Measurements from ENCODE around the gene CTBP1.

The CTBP1 gene

DNA sequence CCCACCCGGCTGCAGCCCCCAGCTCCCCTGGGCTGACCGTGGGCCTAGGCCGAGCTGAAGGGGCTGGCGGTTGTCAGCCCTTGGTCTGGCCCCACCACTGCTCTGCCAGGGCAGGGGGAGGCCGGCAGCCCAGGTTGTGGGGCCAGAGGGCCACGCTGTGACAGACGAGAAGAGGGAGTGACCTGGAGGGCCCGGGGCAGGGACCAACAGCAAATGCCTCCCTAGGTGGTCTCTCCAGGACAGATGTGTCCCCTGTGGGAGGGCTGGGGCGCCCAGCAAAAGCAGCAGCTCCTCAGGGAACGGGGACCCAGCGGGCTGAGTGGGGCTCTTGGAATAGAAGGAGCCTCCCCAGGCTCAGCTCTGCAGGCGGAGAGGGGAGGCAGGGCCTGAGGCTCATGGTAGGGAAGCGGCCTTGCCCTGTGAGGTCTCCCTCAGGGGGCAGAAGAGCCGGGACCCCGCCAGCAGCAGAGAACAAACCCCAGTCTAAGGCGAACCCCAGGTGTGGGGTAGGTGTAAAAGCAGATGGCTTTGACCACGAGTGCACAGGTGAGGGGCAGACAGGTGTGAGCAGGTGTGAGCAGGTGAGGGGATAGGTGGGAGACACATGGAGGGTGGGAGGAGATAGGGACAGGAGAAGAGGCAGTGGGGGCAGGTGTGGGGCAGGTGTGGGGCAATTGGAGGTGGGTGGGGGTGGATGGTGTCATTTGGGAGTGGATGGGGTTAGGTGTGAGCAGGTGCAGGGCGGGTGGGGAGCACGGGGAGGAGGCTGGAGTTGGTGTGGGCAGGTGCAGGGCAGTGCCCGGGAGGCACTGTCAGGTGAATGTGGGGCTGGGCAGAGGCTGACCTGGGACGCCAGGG lies 42.4 kb downstream of the CTBP1 start:
- Mint-ChIP-seq H3K27ac (no peak overlapping the region), H3K4me3 (no peak overlapping the region)

DNA sequence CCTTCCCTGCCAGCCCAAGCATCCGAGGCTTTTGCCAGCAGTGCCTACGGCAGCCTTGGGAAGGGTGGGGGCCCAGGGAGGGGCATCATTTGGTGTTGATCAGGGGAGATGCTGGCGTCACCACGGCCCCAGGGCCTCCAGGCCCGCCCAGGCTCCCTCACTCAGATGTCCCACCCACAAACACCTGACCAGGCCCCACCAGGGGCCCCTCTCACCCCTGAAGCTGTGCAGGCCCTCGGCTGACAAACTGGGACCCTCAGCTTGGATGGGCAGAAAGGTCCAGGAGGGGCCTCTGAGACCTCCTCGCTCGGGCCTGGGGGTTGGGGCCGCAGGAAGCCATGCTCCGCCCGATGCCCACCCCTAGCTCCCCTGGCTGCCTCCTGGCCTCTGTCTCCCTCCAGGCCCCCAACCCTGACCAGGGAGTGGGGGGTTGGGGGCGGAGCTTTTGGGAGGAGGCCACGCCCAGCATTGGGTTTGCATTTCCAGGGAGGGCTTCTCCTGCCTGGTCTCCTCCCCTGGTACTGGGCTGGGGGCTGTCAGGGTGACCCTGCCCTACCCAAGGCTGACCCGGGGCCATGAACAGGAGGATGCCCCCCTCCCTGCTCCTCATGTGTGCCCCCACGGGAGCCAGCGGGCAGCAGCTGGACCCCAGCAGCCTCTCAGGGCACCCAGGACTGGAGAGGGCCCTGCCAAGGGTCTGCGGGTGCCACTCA lies 43.2 kb downstream of the CTBP1 start:
- peaks cover 33% of the 10 kb centered on the region for H3K4me1 Mint-ChIP-seq (ENCODE audit: low read depth)
- no peak overlapping the region for H3K4me3 Mint-ChIP-seq
- no peaks in the 10 kb centered on the region for H3K9me3 Mint-ChIP-seq
- no peak overlapping the region for H3K27ac Mint-ChIP-seq
- peaks cover 37% of the 10 kb centered on the region for H3K36me3 Mint-ChIP-seq (ENCODE audit: low read depth)
- intact Hi-C loops (cut with micrococcal nuclease) = no loop called here
- H3K27me3 Mint-ChIP-seq = peaks cover 19% of the 10 kb centered on the region

More for the DNA sequence above, 42.4 kb downstream of the CTBP1 start:
- H3K9me3 Mint-ChIP-seq = no peaks in the 10 kb centered on the region
- intact Hi-C loops (cut with micrococcal nuclease) = no loop called here
- H3K36me3 Mint-ChIP-seq (ENCODE audit: low read depth) = peaks cover 45% of the 10 kb centered on the region
- H3K27me3 Mint-ChIP-seq = peaks cover 14% of the 10 kb centered on the region
- H3K4me1 Mint-ChIP-seq (ENCODE audit: low read depth) = peaks cover 26% of the 10 kb centered on the region

DNA sequence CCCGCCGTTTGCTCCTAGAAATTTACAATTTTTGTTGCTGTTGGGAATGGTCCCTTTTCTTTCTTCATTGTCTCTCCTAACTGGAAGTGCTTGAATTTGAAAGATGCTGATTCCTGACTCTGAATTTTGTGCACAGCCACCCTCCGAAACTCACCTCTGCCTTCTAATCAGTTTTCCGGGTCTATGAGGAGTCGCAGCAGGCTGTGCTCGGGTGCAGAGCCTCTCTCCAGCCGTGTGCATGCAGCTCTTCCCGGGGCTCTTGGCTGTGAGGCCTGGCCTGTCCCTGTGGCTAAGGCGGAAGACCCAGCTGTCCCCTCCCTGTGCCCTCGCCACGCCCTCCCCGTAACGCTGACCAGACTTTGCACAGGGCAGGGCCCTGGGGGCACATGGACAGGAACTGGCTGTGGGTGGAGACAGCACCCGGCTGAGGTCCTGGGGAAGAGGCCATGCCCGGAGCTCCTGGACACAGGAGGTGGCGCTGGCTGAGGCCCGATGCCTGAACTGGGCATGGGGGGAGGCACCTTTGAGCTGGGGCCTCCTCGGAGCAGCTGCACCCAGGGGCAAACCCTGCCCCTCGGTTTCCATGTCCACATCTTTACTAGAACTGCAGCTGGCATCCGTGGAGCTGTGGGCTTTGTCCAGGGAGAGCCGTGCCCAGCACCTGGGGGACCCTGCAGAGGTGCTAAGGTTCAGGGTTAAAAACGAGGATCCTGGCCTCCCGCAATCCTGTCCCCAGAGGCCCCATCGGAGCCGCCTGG lies 43.9 kb downstream of the CTBP1 start:
- Mint-ChIP-seq H3K9me3 (no peaks in the 10 kb centered on the region), H3K4me1 (ENCODE audit: low read depth) (peaks cover 40% of the 10 kb centered on the region), H3K36me3 (ENCODE audit: low read depth) (peaks cover 29% of the 10 kb centered on the region), H3K4me3 (no peak overlapping the region), H3K27me3 (peaks cover 26% of the 10 kb centered on the region), H3K27ac (no peak overlapping the region)
- intact Hi-C loops (cut with micrococcal nuclease) = no loop called here

DNA sequence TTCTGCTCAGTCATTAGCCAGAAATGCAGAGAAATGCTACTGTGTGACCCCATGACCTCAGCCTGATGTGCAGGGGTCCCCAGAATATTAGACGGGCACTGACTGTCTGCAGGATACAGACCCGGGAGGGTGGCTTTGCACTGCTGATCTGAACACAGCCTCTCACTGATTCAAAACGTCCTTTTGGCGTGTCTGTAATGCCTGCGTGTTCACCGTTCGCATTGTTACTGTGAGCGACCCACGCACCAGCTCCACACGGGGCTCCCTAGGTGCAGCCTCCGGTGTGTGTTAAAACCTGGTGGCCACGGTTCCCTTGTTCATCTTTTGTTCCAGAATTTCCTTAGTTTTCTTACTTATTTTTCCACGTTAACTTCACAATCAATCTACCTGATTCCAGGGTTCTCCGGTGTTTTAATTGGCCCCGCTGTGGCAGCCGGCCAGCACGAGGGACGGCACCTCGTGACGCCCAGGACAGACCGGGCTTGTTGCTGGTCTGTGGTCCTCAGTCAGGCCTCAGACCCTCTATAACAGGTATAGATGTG lies 44.6 kb downstream of the CTBP1 start:
- Mint-ChIP-seq H3K27ac (no peak overlapping the region), H3K27me3 (peaks cover 30% of the 10 kb centered on the region), H3K9me3 (no peaks in the 10 kb centered on the region), H3K4me3 (no peak overlapping the region), H3K4me1 (ENCODE audit: low read depth) (peaks cover 42% of the 10 kb centered on the region), H3K36me3 (ENCODE audit: low read depth) (peaks cover 23% of the 10 kb centered on the region)
- intact Hi-C loops (cut with micrococcal nuclease) = no loop called here

DNA sequence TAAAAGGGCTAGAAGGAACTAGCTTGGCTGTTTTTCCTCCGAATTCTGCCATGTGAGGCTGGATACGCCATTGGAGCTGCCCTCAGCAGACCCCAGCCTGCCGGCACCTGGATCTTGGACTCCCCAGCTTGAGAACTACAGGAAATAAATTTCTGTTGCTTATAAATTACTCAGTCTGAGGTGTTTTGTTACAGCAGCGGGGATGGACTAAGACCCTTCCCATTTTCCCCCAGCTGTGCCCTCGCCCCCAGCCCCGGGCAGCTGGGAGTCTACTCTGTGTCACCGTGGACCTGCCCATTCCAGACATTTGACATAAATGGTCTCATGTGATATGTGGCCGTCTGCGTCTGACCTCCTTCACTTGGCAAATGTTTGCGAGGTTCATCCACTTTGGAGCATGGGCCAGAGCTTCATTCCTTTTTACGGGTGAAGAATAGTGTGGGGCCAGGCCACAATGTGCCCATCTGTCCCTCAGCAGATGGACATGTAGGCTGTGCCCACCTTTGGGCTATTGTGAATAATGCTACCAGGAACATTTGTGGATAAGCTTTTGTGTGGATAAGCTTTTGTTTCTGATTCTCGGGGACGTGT lies 45.8 kb downstream of the CTBP1 start:
- H3K27me3 Mint-ChIP-seq = peaks cover 30% of the 10 kb centered on the region
- no peak overlapping the region for H3K27ac Mint-ChIP-seq
- H3K4me1 Mint-ChIP-seq (ENCODE audit: low read depth) = peaks cover 34% of the 10 kb centered on the region
- no peaks in the 10 kb centered on the region for H3K9me3 Mint-ChIP-seq
- intact Hi-C loops (cut with micrococcal nuclease) = no loop called here
- H3K4me3 Mint-ChIP-seq = no peak overlapping the region
- H3K36me3 Mint-ChIP-seq (ENCODE audit: low read depth) = peaks cover 13% of the 10 kb centered on the region

DNA sequence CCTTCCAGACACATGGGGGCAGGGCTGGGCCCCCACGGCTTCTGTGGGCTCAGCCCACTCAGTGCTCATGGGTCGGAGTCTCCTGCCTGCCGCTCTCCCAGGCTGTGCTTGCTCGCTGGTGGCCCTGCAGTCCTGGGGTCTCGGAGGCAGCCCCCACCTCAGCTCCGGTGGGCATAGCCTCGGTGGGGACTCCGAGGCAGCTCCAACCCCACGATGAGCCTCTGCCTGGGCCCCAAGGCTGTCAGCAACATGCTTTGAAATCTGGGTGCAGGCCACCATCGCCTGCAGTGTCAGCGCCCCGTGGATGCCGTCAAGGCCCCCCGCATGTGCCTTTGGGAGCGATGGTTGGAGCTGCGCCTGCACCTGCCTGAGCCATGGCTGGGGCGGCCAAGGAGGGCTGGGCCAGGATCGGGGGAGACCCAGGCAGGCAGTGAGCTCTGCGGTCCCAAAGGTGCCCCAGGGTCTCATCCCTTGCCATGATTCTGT lies 46.4 kb downstream of the CTBP1 start:
- Mint-ChIP-seq H3K27ac (peak overlapping the region; percentile 39), H3K4me3 (no peak overlapping the region)
- intact Hi-C loops (cut with micrococcal nuclease) = no loop called here

DNA sequence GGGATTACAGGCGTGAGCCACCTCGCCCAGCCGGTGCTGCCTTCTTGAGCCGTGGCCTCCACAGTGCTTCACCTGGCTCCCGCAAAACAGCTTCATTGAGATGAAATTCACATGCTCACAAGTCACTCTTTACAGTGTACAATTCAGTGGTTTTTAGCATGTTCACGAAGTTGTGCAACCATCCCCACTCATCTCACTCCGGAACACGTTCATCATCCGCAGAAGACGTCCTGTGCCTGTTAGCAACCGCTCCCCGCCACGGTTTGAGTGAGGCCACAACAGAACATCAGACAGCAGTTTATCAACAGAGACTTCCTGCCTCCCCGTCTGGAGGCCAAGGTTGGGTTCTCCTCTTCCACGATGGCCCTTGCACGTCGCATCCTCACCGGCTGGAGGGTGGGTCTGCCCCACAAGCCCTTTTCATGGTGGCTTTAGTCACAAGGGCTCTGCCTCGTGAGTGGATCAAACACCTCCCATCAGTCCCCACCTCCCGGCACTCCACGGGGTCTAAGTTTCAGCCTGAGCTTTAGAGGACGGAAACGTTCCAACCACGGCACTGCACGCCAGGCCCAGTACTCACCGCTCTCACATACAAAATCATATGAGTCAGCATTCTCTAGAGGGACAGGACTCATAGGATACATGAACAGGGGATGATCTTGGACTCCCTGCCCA lies 46.9 kb downstream of the CTBP1 start:
- Mint-ChIP-seq H3K27me3 (peaks cover 30% of the 10 kb centered on the region), H3K4me3 (peak overlapping the region; percentile 10), H3K36me3 (ENCODE audit: low read depth) (peaks cover 13% of the 10 kb centered on the region), H3K27ac (peak overlapping the region; percentile 39), H3K4me1 (ENCODE audit: low read depth) (peaks cover 34% of the 10 kb centered on the region), H3K9me3 (no peaks in the 10 kb centered on the region)
- intact Hi-C loops (cut with micrococcal nuclease) = no loop called here

More for the DNA sequence above, 46.4 kb downstream of the CTBP1 start:
- H3K4me1 Mint-ChIP-seq (ENCODE audit: low read depth) = peaks cover 34% of the 10 kb centered on the region
- H3K36me3 Mint-ChIP-seq (ENCODE audit: low read depth) = peaks cover 13% of the 10 kb centered on the region
- H3K9me3 Mint-ChIP-seq = no peaks in the 10 kb centered on the region
- H3K27me3 Mint-ChIP-seq = peaks cover 30% of the 10 kb centered on the region

DNA sequence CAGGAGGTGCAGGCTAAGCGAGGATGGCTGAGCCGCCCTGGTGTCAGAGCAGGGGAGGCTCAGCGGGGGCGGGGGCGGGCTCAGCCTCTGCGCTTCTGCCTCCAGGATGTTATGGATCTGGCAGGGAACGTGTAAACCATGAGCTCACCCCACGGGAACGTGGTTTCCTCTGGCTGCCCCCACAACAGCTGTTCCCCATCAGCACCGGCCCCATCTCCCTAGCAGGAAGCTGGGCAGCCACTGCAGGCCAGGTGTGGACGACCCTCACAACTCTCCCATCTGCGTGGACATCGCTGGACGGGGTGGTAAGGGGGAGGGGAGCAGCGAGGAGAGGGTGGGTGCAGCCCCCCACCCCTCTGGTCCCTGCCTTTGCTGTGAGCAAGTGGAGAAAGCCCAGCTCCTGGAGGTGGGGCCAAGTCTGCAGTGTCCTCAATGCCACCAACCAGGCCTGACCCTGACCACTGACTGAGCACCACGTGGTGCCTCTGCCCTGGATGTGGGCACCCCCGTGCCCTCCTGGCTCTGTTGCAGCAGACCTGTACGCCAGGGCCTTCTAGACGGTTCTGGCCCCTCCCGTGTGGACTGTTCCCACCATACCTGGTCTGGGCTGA lies 48.4 kb downstream of the CTBP1 start:
- no peak overlapping the region for H3K4me3 Mint-ChIP-seq
- H3K9me3 Mint-ChIP-seq = no peaks in the 10 kb centered on the region
- peaks cover 8% of the 10 kb centered on the region for H3K36me3 Mint-ChIP-seq (ENCODE audit: low read depth)
- peaks cover 30% of the 10 kb centered on the region for H3K27me3 Mint-ChIP-seq
- peaks cover 34% of the 10 kb centered on the region for H3K4me1 Mint-ChIP-seq (ENCODE audit: low read depth)
- intact Hi-C loops (cut with micrococcal nuclease) = no loop called here
- H3K27ac Mint-ChIP-seq = no peak overlapping the region

DNA sequence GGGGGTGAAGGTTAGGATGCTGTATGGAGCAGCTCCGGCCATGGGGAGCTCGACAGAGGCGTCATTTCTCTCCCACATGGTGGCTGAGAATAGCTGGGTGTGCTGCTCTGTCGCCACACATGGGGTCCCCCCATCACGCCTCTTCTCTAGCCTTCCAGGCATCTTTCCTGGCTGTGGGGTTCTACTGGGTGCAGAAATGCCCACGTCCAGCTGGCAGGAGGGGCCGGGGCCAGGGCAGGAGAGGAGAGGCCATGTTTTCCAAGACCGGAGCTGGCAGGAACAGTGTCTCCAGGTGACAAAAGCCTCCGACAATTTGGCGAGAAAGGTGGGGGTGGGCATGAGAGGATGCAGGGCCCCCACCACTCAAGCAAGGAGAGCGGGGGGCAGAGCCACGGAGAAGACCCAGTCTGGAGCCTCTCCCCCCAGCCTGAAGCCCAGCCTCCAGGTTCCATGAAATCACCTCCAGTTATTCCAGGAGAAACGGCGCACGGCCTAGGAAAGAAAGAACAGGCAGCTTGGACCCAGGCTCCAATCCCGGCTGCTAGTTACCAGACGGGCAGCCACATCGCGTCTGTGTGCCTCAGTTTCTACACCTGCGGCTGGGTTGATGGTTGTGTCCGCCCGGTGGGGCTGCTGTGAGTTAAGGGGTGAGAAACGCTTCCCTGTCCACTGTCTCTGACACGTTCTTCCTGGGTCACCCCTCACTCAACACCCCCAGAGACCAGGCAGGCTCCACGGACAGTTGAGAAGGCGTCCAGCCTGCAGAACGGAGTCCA lies 49.2 kb downstream of the CTBP1 start:
- no peak overlapping the region for H3K4me3 Mint-ChIP-seq
- peaks cover 30% of the 10 kb centered on the region for H3K27me3 Mint-ChIP-seq
- H3K27ac Mint-ChIP-seq = no peak overlapping the region
- peaks cover 3% of the 10 kb centered on the region for H3K36me3 Mint-ChIP-seq (ENCODE audit: low read depth)
- H3K9me3 Mint-ChIP-seq = no peaks in the 10 kb centered on the region
- intact Hi-C loops (cut with micrococcal nuclease) = no loop called here
- peaks cover 30% of the 10 kb centered on the region for H3K4me1 Mint-ChIP-seq (ENCODE audit: low read depth)

DNA sequence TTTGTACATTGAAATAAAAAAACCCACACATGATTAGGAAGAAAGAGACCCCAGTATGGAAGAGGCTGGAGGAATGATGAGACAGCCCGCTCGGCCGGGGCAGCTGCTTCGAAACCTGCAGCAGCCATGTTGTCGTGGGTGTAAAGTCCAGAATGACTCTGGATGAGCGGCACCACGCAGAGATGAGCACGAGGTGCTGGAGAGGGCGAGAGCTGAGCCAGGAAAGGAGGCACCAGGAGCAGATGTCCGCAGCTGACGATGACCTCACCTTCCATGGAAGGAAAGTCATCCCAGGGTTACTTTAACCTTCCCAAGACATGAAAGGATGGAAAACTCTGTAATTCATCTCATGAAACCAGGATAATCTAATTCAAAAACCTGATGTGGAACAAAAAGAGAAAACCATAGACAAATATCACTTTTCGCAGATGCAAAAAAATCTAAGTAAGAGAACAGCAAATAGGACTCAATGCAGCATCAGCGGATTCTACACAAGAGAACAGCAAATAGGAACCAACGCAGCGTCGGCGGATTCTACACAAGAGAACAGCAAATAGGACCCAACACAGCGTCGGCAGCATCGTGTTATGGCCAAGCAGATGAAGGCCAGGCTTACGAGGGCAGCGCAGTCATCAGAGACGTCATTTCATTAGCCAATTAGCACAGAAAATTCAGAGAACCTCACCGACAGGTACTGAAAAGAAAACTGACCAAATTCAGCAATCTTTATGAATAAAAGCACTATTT lies 50.7 kb downstream of the CTBP1 start:
- Mint-ChIP-seq H3K27me3 (peaks cover 29% of the 10 kb centered on the region), H3K27ac (no peak overlapping the region), H3K9me3 (no peaks in the 10 kb centered on the region), H3K36me3 (ENCODE audit: low read depth) (no peaks in the 10 kb centered on the region), H3K4me1 (ENCODE audit: low read depth) (peaks cover 27% of the 10 kb centered on the region), H3K4me3 (no peak overlapping the region)
- intact Hi-C loops (cut with micrococcal nuclease) = no loop called here

DNA sequence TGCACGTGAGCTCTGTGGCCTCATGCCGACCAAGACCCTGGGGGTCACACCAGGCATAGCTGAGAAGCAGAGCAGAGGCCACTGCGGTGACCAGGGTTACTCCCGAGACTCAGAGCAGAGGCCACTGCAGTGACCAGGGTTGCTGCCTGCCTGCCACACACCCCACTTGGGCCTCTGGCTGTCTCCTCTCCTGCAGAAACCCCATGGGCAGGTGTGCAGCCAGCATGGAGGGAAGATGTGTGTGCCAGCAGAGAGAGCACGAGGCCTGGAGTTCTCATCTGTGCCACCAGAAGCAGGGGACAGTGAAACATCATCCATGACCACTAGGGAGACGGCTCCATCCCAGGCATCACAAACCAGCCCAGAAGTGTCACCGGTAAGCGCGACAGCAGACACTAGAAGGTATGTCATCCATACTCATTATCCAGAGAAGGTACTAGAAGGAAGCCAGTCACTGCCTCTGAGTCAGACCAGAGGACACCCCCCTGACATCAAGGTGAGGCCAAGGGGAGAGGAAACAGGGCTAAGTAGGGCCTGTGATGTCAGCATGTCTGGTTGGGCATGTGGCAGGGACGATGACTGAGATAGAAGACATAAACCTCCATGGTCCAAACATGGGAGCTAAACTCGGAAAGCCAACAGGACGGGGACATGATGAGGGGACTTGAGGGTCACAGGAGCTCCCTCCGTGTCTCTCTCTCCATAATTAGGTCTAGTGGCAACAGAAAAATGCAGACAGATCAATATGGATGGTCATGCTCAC lies 52.3 kb downstream of the CTBP1 start:
- Mint-ChIP-seq H3K27ac (no peak overlapping the region), H3K4me3 (no peak overlapping the region), H3K36me3 (ENCODE audit: low read depth) (no peaks in the 10 kb centered on the region), H3K27me3 (peaks cover 16% of the 10 kb centered on the region), H3K4me1 (ENCODE audit: low read depth) (peaks cover 17% of the 10 kb centered on the region), H3K9me3 (no peaks in the 10 kb centered on the region)
- intact Hi-C loops (cut with micrococcal nuclease) = no loop called here

Data from dendritic cell treated with granulocyte-macrophage colony-stimulating factor and Interleukin-4, amounts not matched to agents 40 ng/mL and 50 ng/mL, for 4 days (primary cell).